ENCODE measurements around the gene PDE6G.
"Not testable (repeated sequence)": the region's sequence is repeated elsewhere in the genome, so short reads cannot be mapped to it uniquely, and the experiment has no call there.

PDE6G gene

GRCh38 chr17:81681672-81682071 is 25.3 kb upstream of the PDE6G start:
- no peak overlapping the region for H3K4me3 ChIP-seq (ENCODE audit: low read length)
- TF ChIP-seq CTCF (conservative IDR thresholded peaks at IDR 0.05; ENCODE audit: low read length) = no peak
- DNase-seq (ENCODE audit: low read depth) = no peak

GRCh38 chr17:81680150-81680549 is 23.8 kb upstream of the PDE6G start:
- no peak overlapping the region for H3K4me3 ChIP-seq (ENCODE audit: low read length)
- no peak for DNase-seq (ENCODE audit: low read depth)
- no peak for TF ChIP-seq CTCF (conservative IDR thresholded peaks at IDR 0.05; ENCODE audit: low read length)

DNA sequence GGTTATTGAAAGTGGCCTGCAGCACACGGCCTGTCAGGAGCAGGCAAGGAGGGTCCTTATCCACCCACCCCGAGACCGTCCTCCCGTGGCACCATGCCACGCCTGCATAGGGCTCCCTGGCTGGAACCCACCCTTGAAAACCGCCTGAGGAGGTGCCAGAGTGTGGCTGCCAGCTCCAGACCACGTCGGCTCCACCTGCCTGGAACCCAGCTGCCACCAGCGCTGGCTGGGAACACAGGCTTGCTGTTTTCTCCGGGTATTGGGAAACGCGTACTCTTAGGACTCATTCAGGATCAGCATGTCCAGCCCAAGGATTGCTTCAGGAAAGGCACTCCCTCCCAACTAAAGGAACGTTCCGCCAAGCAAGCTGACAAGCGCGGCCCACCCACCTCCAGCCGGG is 20.6 kb upstream of the PDE6G start:
- DNase-seq (ENCODE audit: low read depth) = no peak
- TF ChIP-seq CTCF (conservative IDR thresholded peaks at IDR 0.05; ENCODE audit: low read length) = no peak
- no peak overlapping the region for H3K4me3 ChIP-seq (ENCODE audit: low read length)

DNA sequence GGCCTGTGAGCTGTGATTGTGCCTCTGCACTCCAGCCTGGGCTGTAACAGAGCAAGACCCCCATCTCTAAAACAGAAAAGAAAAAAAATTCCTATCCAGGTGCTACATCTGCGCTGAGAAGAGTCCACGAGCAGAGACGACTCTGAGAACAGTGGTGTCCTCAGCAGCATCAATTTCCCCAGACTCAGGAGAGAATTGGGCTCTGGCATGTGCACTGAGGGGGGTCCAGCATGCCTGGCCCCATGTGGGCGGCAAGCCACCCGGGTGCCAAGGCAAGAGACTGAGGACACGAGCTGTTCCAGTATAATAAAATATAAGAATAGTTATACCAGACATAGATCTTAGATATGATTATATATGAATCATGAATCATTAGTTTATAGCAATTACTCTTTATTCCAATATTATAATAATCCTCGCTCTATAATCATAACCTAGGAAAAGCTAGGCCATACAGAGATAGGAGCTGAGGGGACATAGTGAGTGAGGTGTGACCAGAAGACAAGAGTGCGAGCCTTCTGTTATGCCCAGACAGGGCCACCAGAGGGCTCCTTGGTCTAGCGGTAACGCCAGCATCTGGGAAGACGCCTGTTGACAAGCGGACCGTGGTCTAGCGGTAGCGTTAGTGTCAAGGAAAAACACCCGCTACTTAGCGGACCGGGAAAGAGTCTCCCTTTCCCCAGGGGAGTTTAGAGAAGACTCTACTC is 19.3 kb upstream of the PDE6G start:
- H3K4me3 ChIP-seq (ENCODE audit: low read length) = not testable (repeated sequence)
- DNase-seq (ENCODE audit: low read depth) = peak; percentile 47
- TF ChIP-seq CTCF (conservative IDR thresholded peaks at IDR 0.05; ENCODE audit: low read length) = peak; percentile 51

GRCh38 chr17:81673561-81674258 is 17.4 kb upstream of the PDE6G start:
- H3K4me3 ChIP-seq (ENCODE audit: low read length) = no peak overlapping the region
- TF ChIP-seq CTCF (conservative IDR thresholded peaks at IDR 0.05; ENCODE audit: low read length) = no peak
- DNase-seq (ENCODE audit: low read depth) = no peak

GRCh38 chr17:81672954-81673353 is 16.6 kb upstream of the PDE6G start:
- TF ChIP-seq CTCF (conservative IDR thresholded peaks at IDR 0.05; ENCODE audit: low read length) = no peak
- DNase-seq (ENCODE audit: low read depth) = no peak
- no peak overlapping the region for H3K4me3 ChIP-seq (ENCODE audit: low read length)

DNA sequence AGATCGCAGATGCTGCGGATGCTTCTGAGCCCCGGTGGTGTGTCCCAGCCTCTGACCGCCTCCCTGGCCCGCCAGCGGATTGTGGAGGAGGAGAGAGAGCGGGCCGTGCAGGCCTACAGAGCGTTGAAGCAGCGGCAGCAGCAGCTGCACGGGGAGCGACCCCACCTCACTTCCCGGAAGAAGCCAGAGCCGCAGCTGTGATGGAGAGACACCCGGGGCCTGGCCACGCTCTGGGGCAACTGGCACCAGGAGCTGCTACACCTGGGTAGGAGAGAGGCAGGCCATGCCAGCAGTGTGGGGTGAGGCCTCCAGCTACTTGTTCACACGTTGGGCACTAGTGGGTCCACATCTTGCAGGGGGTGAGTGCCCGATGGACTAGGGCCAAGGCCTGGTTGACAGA is 16.2 kb upstream of the PDE6G start:
- H3K4me3 ChIP-seq (ENCODE audit: low read length) = no peak overlapping the region
- TF ChIP-seq CTCF (conservative IDR thresholded peaks at IDR 0.05; ENCODE audit: low read length) = no peak
- no peak for DNase-seq (ENCODE audit: low read depth)

Data from AG10803 (cell line).